ENCODE measurements around the gene SPATA12.

Gene SPATA12

GRCh38 chr3:57043518-57043917 lies 16.9 kb upstream of the SPATA12 start:
- no peak for TF ChIP-seq ZBTB7A (IDR thresholded peaks at IDR 0.05; ENCODE audit: low read depth)
- TF ChIP-seq RAD21 (IDR thresholded peaks at IDR 0.05; ENCODE audit: low read depth): no peak
- TF ChIP-seq USF1 (IDR thresholded peaks at IDR 0.05): no peak
- TF ChIP-seq TAF1 (IDR thresholded peaks at IDR 0.05; ENCODE audit: low read depth): no peak
- no peak for TF ChIP-seq EGR1 (IDR thresholded peaks at IDR 0.05)

GRCh38 chr3:57046101-57046765 lies 14.2 kb upstream of the SPATA12 start:
- TF ChIP-seq CREB1 (IDR thresholded peaks at IDR 0.05; ENCODE audit: low read depth) (no peak), NFIC (IDR thresholded peaks at IDR 0.05) (no peak), RAD21 (IDR thresholded peaks at IDR 0.05; ENCODE audit: low read depth) (no peak), USF1 (IDR thresholded peaks at IDR 0.05) (no peak), MAX (IDR thresholded peaks at IDR 0.05) (no peak), EGR1 (IDR thresholded peaks at IDR 0.05) (no peak), YY1 (IDR thresholded peaks at IDR 0.05; ENCODE audit: low read depth) (no peak), TAF1 (IDR thresholded peaks at IDR 0.05; ENCODE audit: low read depth) (no peak), EP300 (IDR thresholded peaks at IDR 0.05; ENCODE audit: borderline replicate concordance) (no peak), TEAD4 (IDR thresholded peaks at IDR 0.05) (no peak), REST (IDR thresholded peaks at IDR 0.05; ENCODE audit: low read depth) (no peak), CEBPB (IDR thresholded peaks at IDR 0.05) (no peak), TCF12 (IDR thresholded peaks at IDR 0.05; ENCODE audit: low read depth) (no peak), ZBTB7A (IDR thresholded peaks at IDR 0.05; ENCODE audit: low read depth) (no peak), FOXM1 (IDR thresholded peaks at IDR 0.05; ENCODE audit: borderline replicate concordance, low read depth) (no peak)

- TF ChIP-seq USF1 (IDR thresholded peaks at IDR 0.05) (peak; percentile 79), ZBTB7A (IDR thresholded peaks at IDR 0.05; ENCODE audit: low read depth) (no peak), TEAD4 (IDR thresholded peaks at IDR 0.05) (no peak)
These were observed 12.3 kb upstream of the SPATA12 start for GRCh38 chr3:57048052-57048671.

- TF ChIP-seq EP300 (IDR thresholded peaks at IDR 0.05; ENCODE audit: borderline replicate concordance) (no peak), NFIC (IDR thresholded peaks at IDR 0.05) (no peak), EGR1 (IDR thresholded peaks at IDR 0.05) (no peak), CEBPB (IDR thresholded peaks at IDR 0.05) (no peak), YY1 (IDR thresholded peaks at IDR 0.05; ENCODE audit: low read depth) (no peak), MAX (IDR thresholded peaks at IDR 0.05) (no peak), FOXM1 (IDR thresholded peaks at IDR 0.05; ENCODE audit: borderline replicate concordance, low read depth) (no peak)
These were observed 11.7 kb upstream of the SPATA12 start for GRCh38 chr3:57048728-57049127.

- TF ChIP-seq TEAD4 (IDR thresholded peaks at IDR 0.05): no peak
- TF ChIP-seq ZBTB7A (IDR thresholded peaks at IDR 0.05; ENCODE audit: low read depth): no peak
- TF ChIP-seq TAF1 (IDR thresholded peaks at IDR 0.05; ENCODE audit: low read depth): no peak
- no peak for TF ChIP-seq FOXM1 (IDR thresholded peaks at IDR 0.05; ENCODE audit: borderline replicate concordance, low read depth)
- no peak for TF ChIP-seq YY1 (IDR thresholded peaks at IDR 0.05; ENCODE audit: low read depth)
- TF ChIP-seq CEBPB (IDR thresholded peaks at IDR 0.05): no peak
- no peak for TF ChIP-seq EP300 (IDR thresholded peaks at IDR 0.05; ENCODE audit: borderline replicate concordance)
- no peak for TF ChIP-seq NFIC (IDR thresholded peaks at IDR 0.05)
- no peak for TF ChIP-seq CREB1 (IDR thresholded peaks at IDR 0.05; ENCODE audit: low read depth)
These were observed 7.8 kb upstream of the SPATA12 start for GRCh38 chr3:57052662-57053061.

GRCh38 chr3:57053122-57053521 lies 7.3 kb upstream of the SPATA12 start:
- TF ChIP-seq RAD21 (IDR thresholded peaks at IDR 0.05; ENCODE audit: low read depth) (no peak), TCF12 (IDR thresholded peaks at IDR 0.05; ENCODE audit: low read depth) (no peak), FOXM1 (IDR thresholded peaks at IDR 0.05; ENCODE audit: borderline replicate concordance, low read depth) (no peak), REST (IDR thresholded peaks at IDR 0.05; ENCODE audit: low read depth) (no peak), YY1 (IDR thresholded peaks at IDR 0.05; ENCODE audit: low read depth) (no peak), TEAD4 (IDR thresholded peaks at IDR 0.05) (no peak), ZBTB7A (IDR thresholded peaks at IDR 0.05; ENCODE audit: low read depth) (no peak), EGR1 (IDR thresholded peaks at IDR 0.05) (no peak), CREB1 (IDR thresholded peaks at IDR 0.05; ENCODE audit: low read depth) (no peak), USF1 (IDR thresholded peaks at IDR 0.05) (no peak), EP300 (IDR thresholded peaks at IDR 0.05; ENCODE audit: borderline replicate concordance) (no peak), CEBPB (IDR thresholded peaks at IDR 0.05) (no peak)

Measured in Ishikawa (cell line).